Ramos (cell line): ENCODE measurements around the gene GCA.

Experiments used
- in situ Hi-C: fragments of 300-500 bp; cut with MboI; formaldehyde crosslinking; loops from one replicate; pipeline ENCODE4 v1.14.3; 2022; ENCODE audit warnings: low sequenced_read_pairs; ENCODE audit not compliant: unreplicated experiment

GCA gene

GRCh38 chr2:162327806-162328205, 16.1 kb upstream of the GCA start:
- in situ Hi-C loops, result no loop called here

GRCh38 chr2:162328424-162329157, 15.3 kb upstream of the GCA start:
- in situ Hi-C loops, result no loop called here

- in situ Hi-C loops, result no loop called here
Observed at GRCh38 chr2:162330881-162331280, 13.1 kb upstream of the GCA start.

- in situ Hi-C loops, result no loop called here
Observed at GRCh38 chr2:162333968-162334367, 10.0 kb upstream of the GCA start.

GRCh38 chr2:162337868-162338267, 6.1 kb upstream of the GCA start:
- in situ Hi-C loops, result no loop called here

- in situ Hi-C loops, result no loop called here
Observed at GRCh38 chr2:162340822-162341221, 3.1 kb upstream of the GCA start.

- in situ Hi-C loops, result no loop called here
Observed at GRCh38 chr2:162342321-162342720, 1.6 kb upstream of the GCA start.

GRCh38 chr2:162342841-162343240, 1.1 kb upstream of the GCA start:
- in situ Hi-C loops, result no loop called here

GRCh38 chr2:162343492-162343823, 474 bp upstream of the GCA start:
- in situ Hi-C loops, result no loop called here

- in situ Hi-C loops, result no loop called here
Observed at GRCh38 chr2:162344617-162344950, 652 bp downstream of the GCA start.

GRCh38 chr2:162365392-162365791, 21.5 kb downstream of the GCA start:
- in situ Hi-C loops, result no loop called here

- in situ Hi-C loops, result no loop called here
Observed at GRCh38 chr2:162368494-162368893, 24.6 kb downstream of the GCA start.

GRCh38 chr2:162369551-162369950, 25.6 kb downstream of the GCA start:
- in situ Hi-C loops, result no loop called here

- in situ Hi-C loops, result no loop called here
Observed at GRCh38 chr2:162370931-162371330, 27.0 kb downstream of the GCA start.

- in situ Hi-C loops, result no loop called here
Observed at GRCh38 chr2:162372818-162373217, 28.9 kb downstream of the GCA start.

- in situ Hi-C loops, result no loop called here
Observed at GRCh38 chr2:162379719-162380580, 36.0 kb downstream of the GCA start.

- in situ Hi-C loops, result no loop called here
Observed at GRCh38 chr2:162381851-162382250, 37.9 kb downstream of the GCA start.

GRCh38 chr2:162382278-162382677, 38.3 kb downstream of the GCA start:
- in situ Hi-C loops, result no loop called here

- in situ Hi-C loops, result no loop called here
Observed at GRCh38 chr2:162385536-162385935, 41.6 kb downstream of the GCA start.

GRCh38 chr2:162390801-162391200, 46.9 kb downstream of the GCA start:
- in situ Hi-C loops, result no loop called here

- in situ Hi-C loops, result no loop called here
Observed at GRCh38 chr2:162400336-162400735, 56.4 kb downstream of the GCA start.

GRCh38 chr2:162401871-162402270, 57.9 kb downstream of the GCA start:
- in situ Hi-C loops, result no loop called here
